ENCODE results near the gene MYF5.

MYF5 gene

GRCh38 chr12:80708259-80708974 lies 8.3 kb upstream of the MYF5 start:
- DNase-seq = no peak

- no peak for DNase-seq
Measured at GRCh38 chr12:80708975-80709328, 7.8 kb upstream of the MYF5 start.

- no peak for DNase-seq
Measured at GRCh38 chr12:80709811-80710726, 6.6 kb upstream of the MYF5 start.

GRCh38 chr12:80710727-80711449 lies 5.8 kb upstream of the MYF5 start:
- DNase-seq = no peak

GRCh38 chr12:80711866-80712265 lies 4.8 kb upstream of the MYF5 start:
- no peak for DNase-seq

GRCh38 chr12:80712866-80713265 lies 3.8 kb upstream of the MYF5 start:
- DNase-seq = no peak

- no peak for DNase-seq
Measured at GRCh38 chr12:80713419-80713818, 3.3 kb upstream of the MYF5 start.

- no peak for DNase-seq
Measured at GRCh38 chr12:80714055-80714454, 2.7 kb upstream of the MYF5 start.

GRCh38 chr12:80714846-80715245 lies 1.9 kb upstream of the MYF5 start:
- no peak for DNase-seq

- DNase-seq = no peak
Measured at GRCh38 chr12:80715713-80716249, 931 bp upstream of the MYF5 start.

- no peak for DNase-seq
Measured at GRCh38 chr12:80717856-80718255, 1.1 kb downstream of the MYF5 start.

- DNase-seq = no peak
Measured at GRCh38 chr12:80720516-80720915, 3.8 kb downstream of the MYF5 start.

GRCh38 chr12:80721326-80721725 lies 4.6 kb downstream of the MYF5 start:
- DNase-seq = no peak

GRCh38 chr12:80745851-80746505 lies 29.3 kb downstream of the MYF5 start:
- no peak for DNase-seq

- DNase-seq = no peak
Measured at GRCh38 chr12:80747800-80748199, 31.1 kb downstream of the MYF5 start.

GRCh38 chr12:80749456-80749855 lies 32.7 kb downstream of the MYF5 start:
- DNase-seq = no peak

- no peak for DNase-seq
Measured at GRCh38 chr12:80752464-80752863, 35.8 kb downstream of the MYF5 start.

GRCh38 chr12:80754274-80754673 lies 37.6 kb downstream of the MYF5 start:
- no peak for DNase-seq

- DNase-seq = no peak
Measured at GRCh38 chr12:80756875-80757274, 40.2 kb downstream of the MYF5 start.

- DNase-seq = no peak
Measured at GRCh38 chr12:80761838-80762237, 45.1 kb downstream of the MYF5 start.

- peak; percentile 19 for DNase-seq
Measured at GRCh38 chr12:80763874-80764273, 47.2 kb downstream of the MYF5 start.

GRCh38 chr12:80766210-80766609 lies 49.5 kb downstream of the MYF5 start:
- DNase-seq = no peak

- no peak for DNase-seq
Measured at GRCh38 chr12:80766897-80767296, 50.2 kb downstream of the MYF5 start.
